COR-L47 (cell line): ENCODE results near the gene ALDH1A3.

Experiments
- DNase-seq: peaks from one replicate; lab custom pipeline; 2025; lab: John Stamatoyannopoulos, UW

ALDH1A3 gene

GRCh38 chr15:100881573-100882336 lies 2.1 kb downstream of the ALDH1A3 start:
- DNase-seq, result no peak

- DNase-seq, result no peak
These were observed 5.5 kb downstream of the ALDH1A3 start for GRCh38 chr15:100885116-100885515.

DNA sequence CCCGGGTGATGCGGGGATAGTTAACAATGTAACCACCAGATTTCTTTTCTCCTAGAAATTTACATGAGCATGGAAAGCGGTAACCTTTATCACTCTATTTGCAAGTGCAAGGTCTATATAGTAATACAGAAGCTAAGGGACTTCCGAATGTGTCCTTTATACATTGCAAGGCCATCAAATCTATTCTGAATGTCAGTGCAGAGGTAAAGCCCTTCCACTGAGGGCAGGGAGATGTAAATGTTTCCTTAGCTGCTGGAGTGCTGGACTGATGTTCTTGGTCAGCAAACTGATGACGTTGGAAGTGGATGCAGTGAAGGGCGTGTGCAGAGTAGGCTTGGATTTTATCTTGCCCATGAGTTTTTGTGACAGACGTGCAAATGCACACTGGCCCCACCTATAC lies 6.2 kb downstream of the ALDH1A3 start:
- no peak for DNase-seq

GRCh38 chr15:100887211-100887913 lies 7.7 kb downstream of the ALDH1A3 start:
- no peak for DNase-seq

GRCh38 chr15:100889385-100890050 lies 9.9 kb downstream of the ALDH1A3 start:
- no peak for DNase-seq

- DNase-seq, result no peak
These were observed 10.6 kb downstream of the ALDH1A3 start for GRCh38 chr15:100890051-100890720.

GRCh38 chr15:100890850-100891249 lies 11.2 kb downstream of the ALDH1A3 start:
- DNase-seq, result no peak

DNA sequence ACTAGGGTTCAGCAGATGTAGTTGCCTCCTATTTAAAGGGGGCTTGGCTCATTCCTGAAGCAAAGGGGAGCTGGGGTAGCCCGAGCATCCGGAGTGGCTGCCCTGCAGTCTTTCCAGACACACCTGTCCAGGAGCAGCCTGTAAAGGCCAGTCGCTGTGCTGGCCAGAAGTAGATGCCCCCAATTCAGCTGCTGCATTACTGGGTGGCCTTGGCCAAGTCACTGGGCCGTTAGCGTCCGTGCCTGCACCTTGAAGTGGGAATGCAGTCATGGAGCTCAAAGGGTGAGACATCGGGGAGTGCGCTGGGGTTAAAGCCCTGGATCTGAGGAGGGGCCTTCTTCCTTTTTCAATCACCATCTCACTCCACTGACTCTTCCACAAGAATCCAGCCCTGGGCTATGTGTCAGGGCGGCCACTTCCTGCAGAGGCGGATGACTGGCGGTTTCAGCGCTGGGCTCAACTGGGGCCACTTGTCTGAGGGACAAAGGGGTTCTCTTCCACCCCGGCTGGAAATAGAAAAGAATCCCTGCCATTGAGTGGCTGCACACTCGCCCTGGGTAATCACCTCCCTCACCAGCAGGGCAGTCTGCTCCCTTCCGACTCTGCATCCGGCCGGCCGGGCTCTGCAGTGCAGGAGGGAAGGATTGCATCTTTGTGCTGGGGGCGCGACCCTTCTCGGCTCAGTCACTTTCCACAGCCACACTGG lies 11.8 kb downstream of the ALDH1A3 start:
- no peak for DNase-seq

GRCh38 chr15:100892013-100892355 lies 12.4 kb downstream of the ALDH1A3 start:
- no peak for DNase-seq

- DNase-seq, result no peak
These were observed 13.8 kb downstream of the ALDH1A3 start for GRCh38 chr15:100893261-100893963.

DNA sequence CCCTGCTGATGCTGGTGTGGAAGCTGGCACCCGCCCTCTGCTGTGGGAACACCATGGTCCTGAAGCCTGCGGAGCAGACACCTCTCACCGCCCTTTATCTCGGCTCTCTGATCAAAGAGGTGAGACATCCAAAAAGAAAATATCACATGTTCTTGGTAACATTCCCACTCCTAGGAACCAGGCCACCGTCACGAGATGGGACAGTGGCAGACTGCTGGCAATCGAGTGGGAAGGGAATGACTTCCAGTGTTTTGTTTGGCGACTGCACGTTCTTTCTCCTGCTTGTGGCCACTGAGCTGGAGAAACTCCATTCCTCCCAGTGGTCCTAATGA lies 14.3 kb downstream of the ALDH1A3 start:
- DNase-seq, result no peak

- DNase-seq, result no peak
These were observed 16.1 kb downstream of the ALDH1A3 start for GRCh38 chr15:100895721-100896120.

DNA sequence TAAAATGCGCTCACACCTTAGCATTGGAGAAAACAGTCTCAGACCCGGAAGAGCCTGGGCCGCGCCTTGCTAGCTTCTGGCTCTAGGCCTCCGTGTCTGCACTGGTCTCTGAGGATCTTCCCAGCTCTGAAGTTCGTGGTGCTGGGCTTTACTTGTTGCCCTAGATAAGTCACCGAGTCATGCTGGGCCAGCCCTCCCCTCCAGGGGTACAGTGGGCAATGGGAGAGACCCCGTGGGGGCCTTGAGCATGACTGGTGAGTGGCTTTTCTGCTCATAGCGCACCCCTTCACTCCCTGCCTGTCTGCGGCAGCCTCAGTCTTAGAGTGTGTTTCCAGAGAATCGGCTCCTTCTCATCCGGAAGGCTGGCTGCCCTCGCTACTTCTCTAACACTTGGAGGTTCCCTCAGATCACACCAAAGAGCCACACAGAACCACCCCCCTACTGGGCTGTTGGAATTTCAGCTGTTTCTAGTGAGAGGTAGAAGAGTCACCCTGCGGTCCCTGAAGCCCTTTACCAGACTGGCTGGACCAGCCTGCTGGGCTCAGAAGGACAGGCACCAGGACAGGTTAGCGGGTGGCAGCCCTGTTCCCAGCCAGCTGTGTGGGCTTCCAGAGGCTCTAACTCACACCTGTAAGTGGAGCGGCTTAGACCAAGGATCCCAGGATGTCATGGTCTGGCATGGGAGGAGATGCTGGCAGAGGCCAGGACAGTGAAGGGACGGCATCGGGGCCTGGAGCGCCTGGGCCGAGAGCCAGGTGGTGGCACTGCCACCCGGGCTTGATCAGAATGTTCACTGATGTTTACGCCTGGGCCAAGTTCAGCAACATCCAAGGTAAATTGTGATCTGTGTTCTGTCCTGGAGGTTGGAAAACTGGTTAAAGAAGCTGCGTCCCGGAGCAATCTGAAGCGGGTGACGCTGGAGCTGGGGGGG lies 17.9 kb downstream of the ALDH1A3 start:
- DNase-seq, result no peak

GRCh38 chr15:100898152-100898490 lies 18.5 kb downstream of the ALDH1A3 start:
- no peak for DNase-seq

- no peak for DNase-seq
These were observed 19.2 kb downstream of the ALDH1A3 start for GRCh38 chr15:100898661-100899462.

GRCh38 chr15:100899601-100900000 lies 20.0 kb downstream of the ALDH1A3 start:
- DNase-seq, result no peak

DNA sequence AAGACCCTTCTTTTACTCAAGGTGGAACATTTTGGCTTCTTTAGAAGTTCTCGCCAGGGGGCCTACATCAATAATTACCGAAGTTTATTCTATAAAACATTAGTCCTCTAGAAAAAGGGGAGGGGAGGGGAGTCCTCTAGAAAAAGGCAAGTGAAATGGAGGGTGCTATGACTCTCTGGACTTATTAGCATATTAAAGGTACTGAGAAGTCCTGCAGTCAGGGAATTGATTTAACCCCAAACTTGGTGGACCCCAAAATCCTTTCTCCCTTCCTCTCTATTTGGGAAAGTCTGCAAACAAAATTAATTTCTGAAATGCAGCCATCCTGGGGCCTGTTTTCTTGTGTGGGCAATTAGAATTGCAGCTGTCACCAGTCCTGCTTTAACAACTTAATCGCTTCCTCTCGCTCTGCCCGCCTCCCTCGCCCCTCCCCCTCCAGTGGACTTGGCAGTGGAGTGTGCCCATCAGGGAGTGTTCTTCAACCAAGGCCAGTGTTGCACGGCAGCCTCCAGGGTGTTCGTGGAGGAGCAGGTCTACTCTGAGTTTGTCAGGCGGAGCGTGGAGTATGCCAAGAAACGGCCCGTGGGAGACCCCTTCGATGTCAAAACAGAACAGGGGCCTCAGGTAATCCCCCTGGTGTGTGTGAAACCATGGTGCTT lies 20.6 kb downstream of the ALDH1A3 start:
- DNase-seq, result peak; percentile 68

DNA sequence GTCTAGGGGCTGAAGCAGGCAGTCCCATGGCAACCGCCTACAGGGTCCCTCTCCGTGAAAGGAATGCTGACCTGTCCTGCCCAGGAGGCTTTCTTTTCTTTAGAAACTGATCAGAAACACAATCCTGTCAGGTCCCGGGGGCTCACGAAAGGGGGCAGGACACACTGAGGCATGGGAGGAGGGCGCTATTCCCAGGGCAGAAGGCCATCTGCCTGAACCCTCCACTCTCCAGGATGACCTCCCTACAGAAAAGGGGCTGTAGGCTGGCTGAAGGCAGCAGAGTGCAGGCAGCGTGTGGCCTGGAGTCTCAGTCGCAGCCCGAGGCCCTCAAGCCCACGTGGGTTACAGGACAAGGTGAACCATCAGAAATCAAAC lies 21.2 kb downstream of the ALDH1A3 start:
- DNase-seq, result no peak

DNA sequence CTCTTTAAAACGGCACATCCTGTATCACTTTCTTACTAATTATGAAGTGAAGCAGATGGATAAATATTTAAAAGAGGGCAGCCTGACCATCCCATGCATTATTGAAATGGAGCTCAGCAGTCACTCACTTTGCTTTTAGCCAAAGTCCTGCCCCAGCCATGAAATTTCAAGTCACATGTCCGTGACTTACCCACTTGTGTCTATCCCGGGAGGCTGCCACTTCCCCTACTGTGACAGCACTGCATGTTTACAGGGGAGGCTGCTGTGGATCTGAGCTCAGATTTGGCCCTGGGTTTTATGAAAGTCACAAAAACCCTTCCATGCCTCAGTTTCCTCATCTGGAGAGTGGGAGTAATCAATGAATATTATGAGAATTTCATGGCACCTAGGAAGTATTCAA lies 21.7 kb downstream of the ALDH1A3 start:
- no peak for DNase-seq
